CD4-positive, alpha-beta T cell treated with Interleukin-1 beta for 1 hour (primary cell): Measurements from ENCODE around the gene NEDD4L.
A peak's percentile ranks its signal among the peaks of the same experiment; 100 is the strongest.

ENCODE experiments used
- DNase-seq, 2 donors: peaks; one replicate each; pipeline ENCODE4 v3.0.0-alpha.2; 2020 to 2022

NEDD4L gene

DNA sequence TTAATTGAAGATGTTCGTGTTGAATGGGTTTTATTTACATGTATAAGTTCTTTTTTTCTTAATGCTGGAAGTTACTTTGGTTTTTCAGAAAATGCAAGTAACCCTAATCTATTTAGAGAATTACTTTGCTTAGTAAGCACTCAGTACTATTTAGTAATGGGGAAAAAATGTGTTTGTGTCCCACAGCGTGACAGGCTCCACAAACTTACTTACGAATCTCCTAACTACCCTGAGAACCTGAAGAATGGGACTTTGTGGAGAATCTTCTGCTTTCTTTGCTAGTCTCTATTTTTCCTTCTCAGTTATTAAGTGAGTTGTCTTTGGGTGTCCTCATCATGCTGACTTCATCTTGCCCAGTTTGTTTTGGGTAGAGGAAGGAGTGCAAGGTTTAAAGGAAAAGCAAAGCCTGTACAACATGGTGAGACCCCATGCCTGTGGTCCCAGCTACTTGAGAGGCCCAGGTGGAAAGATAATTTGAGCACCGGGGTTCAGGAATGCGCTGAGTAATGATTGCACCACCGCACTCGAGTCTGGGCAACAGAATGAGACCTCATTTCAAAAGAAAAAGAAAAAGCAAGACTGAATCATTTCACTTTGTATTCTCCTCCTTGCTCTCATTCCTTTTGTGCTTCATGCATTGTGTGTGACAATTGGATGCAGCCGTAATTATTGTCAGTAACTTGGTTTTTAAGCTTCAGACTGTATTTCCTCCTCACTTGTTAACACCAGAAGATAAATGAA, 10.2 kb downstream of the NEDD4L start:
- no peak for DNase-seq

DNA sequence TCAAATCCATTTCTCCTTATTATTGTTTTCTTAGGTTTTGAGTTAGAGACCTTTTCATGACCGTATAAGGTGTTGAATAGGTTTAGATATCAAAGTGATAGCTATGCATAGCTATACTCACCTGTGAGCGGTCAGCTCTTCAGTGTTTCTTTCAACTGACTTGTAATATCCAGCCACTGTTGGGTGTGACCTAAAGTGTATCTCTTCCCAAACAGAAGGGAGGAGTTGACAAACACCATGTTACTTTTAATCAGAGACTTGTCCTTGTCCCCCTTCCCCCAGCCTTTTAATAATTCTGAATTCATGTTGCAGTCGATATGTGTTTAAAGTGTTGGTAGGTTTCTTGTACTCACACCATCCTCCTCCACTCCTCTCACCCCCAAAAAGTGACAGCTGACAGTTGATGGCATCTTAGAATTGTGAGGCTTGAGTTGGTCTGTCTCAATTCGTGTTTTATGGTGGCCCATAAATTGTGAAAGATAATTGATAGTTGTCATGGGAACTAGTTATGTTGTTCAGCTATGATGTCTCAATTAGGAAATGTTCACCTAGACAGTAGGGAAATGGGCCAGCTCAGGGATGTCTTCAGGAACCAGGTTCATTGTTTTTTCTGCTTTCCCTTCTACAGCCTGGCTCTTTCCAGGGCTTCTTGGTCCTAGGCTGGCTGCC, 12.0 kb downstream of the NEDD4L start:
- DNase-seq: no peak

DNA sequence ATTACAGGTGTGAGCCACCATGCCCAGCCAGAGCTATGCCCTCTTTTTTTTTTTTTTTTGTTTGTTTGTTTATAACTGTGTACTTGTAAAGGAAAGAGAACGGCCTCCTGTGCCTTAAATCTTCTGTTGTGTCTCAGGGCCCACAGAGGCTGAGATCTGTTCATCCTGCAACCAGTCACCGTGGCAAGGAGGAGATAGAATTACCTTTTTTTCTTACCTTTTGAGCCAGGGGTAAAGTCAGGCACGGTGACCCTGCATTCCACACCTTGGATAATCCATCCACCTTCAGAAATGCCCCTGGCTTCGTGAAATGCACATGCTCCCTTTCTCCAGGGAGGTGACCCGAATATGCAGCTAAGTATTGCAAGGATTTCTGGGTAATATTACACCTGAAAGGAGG, 12.8 kb downstream of the NEDD4L start:
- DNase-seq: no peak

DNA sequence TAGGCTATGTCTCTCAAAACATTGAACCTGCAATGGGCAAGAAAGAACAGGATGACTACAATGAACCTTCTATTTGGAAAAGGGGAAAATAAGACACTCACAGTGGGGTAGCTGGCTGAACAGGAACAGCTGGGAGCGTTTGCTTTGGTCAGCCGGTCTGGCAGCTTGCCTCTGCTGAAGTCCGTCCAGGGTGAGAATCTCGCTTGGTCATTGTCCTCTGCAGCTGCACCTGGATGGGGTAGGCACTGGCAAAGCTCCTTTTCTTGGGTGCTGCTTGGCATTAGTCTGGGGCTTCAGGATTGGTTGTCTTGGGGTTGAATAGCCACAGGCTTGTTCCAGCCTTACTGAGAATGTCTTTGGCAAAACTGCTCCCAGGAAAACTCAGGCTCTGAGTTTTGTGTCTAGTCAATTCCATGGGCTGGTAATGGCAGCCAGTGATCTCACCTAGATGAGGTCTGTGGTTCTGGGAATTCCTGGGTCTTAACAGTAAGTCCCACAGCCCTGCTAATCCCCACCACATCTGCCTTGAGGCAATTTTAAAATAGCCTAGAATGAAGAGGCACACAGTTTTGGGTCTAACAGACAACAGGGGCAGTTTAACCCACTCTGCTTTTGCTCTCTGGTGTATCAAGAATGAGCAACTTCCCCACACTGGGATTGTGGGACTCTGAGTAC, 13.4 kb downstream of the NEDD4L start:
- no peak for DNase-seq

DNA sequence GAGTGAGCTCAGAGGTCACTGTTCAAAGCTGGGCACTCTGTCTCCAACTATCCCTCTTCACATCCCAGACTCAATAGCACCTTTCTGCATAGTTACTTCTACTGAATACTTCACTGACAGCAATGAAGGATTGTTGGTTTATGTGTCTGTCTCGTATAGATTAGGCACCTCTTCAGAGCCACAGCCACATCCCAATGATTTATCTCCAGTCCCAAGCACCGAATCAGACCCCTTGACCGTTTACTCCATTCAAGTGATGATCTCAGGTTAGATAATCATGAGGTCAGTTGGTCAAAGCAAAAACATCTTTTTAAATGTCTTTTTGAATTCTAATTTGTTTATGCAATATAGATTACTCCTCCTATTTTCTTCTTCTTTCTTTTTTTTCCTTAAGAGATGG, 14.7 kb downstream of the NEDD4L start:
- DNase-seq: no peak

DNA sequence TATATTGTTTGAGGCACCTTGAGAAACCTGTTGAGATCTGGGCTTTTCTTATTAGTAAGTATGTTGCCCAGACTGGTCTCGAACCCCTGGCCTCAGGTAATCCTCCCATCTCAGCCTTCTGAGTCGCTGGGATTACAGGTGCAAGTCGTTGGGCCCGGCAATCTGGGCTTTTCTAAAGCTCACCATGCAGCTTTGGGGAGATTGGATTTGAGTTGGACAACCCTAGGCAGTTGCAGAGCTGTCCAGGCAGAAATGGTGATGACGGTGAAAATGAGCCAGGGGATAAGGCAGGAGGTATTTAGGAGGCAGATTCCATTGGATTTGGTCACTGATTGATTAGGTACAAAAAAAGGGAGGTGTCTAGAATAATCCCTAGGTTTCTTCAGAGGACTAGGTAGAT, 16.2 kb downstream of the NEDD4L start:
- no peak for DNase-seq

DNA sequence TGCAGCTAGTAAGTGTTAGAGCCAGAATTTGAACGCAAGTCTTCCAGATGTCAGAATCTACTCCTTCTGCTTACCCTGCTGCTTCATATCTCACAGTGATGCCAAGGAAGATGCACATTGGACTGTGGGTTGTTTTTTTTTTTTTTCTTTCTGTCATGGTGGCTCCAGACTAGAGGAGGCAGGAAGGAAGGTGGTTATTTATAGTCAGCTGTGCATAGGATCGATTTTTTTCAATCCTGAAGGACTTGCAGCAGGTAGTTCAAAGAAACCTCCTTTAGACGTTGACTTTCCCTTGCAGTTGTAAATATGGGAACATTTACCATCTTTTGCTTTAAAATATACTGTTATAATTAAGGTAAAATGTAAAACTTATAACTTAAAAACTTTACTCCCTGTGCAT, 17.3 kb downstream of the NEDD4L start:
- DNase-seq: no peak

DNA sequence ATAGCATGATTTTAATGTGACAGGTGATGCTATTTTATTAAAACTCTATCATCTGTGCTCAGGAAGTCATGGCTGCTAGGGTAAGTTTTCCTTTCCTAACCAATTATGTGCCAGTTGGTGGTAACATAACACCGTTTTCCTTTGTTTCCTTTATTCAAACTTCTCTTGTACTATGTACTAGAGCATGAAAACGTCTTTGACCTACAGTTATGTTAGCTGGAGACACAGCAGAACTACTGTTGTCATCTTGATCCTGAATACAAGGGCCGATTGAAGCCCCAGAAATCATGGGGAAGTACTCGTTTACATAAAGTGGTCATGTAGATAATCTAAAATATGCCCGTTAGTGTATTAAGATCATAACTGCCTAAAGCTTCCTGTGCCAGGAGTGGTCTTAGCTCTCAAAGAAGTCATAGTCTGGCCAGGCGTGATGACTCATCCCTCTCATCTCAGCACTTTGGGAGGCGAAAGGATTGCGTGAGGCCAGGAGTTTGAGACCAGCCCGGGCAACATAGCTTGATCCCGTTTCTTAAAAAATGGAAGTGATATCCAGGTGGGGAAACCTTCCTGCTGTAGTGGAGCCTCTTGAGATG, 20.5 kb downstream of the NEDD4L start:
- no peak for DNase-seq

DNA sequence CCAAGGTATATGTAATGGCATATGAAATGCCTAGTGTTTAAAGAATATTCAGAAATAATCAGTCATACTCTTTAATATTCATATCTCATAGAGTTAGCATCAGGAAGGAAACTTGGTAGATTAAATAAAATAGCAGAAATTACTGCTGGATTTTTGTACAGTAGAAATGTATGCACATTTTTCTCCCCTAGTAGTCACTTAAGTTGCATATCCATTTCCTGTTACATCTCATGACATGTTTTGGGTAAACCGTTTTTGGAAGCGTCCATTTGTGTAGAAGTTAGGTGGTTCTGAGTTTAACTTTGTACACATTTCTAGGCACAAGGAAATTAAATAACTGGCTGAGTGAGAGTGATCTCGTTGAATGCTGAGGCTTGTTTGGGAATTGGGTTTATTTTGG, 21.9 kb downstream of the NEDD4L start:
- no peak for DNase-seq

DNA sequence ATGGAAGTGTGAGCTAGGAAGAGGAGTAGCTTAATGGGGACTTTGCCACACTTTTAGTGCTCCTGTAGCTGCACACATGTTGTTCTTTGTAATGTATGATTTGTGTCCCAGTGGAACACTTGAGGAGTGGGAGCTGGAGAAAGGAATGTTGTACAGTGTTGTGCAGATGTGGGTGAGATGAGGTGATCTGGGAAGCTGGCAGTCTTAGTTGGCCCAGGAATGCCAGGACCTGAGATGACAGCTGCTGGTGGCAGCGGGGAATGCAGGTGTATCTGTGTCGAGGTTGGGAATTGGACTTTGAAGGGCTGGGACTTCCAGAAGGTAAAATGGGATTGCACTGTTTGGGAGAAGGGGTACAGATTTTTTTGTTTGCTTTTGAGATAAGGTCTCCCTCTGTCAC, 23.6 kb downstream of the NEDD4L start:
- DNase-seq: no peak

DNA sequence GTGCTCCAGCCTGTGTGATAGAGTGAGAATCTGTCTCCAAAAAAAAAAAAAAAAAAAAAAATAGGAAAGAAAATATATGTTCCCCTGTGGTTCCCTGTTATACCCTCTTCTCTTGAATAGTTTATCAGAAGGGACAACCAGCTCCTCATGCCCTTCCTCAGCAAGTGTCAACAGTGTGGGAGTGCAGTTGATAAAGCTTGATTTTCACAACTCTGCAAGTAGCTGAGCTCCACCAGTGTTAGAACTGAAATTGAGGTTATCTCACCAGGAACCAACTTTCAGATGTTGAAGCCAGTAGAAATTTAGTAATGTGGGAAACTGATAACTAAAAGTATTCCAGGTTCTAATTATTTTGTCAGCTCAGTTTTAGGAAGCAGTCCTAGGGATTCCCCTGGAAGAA, 25.1 kb downstream of the NEDD4L start:
- no peak for DNase-seq

DNA sequence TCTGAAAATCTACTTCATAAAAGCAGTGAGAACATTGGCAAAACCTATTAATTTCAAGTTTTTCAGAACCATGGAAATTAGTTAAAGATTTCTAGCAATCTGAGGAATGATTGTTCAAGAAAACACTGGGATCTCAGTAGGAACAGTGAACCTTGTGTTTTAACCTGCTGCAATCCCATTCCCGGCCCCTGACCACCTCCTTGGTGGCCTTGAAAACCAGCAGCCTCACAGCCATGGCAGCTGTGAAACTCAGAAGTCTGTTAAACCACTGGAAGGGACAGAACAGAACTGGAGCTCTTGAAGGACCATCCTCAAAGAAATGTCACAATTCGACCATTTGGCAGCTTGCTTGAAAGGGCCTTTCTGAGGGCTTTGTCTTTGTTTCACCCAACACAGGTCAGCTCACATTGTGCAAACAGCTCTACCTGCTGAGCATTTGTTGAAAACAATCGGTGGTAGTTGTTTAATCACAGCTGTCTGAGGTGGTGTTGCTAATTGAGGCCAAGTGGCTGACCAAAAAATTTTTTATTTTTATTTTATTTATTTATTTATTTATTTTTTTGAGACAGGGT, 25.8 kb downstream of the NEDD4L start:
- no peak for DNase-seq

DNA sequence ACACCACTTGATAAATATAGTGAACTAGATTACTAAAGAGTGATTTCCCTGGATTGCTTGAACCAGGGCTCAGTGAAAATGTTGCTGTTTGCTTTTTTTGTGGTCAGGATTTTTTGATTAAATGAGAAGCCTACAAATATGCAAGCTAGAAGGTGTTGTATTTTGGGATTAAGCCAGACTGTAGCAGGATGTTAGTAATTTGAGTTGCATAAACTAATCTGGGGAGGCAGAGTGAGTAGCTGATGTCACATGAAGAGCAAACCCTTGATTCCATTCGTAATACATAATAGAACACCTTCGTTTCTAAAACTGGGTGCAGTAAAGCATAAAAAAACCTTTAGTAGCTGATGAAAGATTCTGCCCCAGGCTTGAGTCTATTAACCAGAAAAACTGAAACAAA, 32.0 kb downstream of the NEDD4L start:
- no peak for DNase-seq

DNA sequence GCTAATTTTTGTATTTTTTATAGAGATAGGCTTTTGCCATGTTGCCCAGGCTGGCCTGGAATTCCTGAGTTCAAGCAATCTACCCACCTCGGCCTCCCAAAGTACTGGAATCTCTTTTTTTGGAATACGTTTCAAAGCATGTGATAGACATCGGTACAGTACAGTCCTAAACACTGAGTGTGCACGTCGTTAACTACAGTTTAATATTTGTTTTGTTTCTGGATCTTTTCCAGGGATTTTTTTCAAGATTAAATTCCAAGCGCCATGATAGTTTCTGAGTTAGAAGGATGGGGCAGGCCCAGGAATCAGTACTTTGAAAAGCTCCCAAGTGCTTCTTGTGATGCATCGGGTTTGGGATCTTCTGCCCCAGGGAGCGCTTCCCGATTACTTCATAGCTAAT, 33.3 kb downstream of the NEDD4L start:
- no peak for DNase-seq

DNA sequence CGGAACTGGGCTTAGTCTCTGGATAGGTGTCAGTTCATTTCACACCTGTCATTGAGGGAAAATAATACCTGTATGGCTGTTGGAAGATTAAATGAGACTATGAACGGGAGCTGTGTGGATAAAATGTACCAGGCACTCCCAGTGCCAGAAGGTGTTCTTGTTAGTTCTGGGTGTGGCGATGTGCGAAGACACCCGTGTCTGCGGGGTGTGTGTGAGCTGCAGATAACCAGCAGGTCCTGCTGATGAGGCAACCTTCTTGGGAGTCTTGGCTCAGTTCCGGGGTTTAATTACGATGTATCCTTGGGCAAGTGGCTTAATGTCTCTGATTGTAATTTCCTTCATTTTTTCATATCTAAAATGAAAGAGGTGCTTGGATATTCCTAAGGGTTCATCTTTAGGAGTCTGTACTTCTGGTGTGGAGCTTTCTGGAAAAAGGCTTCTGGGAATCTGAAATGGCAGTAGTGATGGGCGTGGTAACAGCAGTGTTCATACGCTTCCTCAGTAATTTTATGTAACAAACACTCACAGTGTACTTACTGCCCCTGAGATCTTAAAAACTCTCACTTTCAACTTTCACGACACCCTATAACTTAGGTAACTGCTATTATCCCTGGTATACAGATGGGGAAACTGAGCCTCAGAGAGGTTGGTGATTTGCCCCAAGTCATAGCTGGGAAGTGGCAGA, 35.0 kb downstream of the NEDD4L start:
- DNase-seq: no peak

DNA sequence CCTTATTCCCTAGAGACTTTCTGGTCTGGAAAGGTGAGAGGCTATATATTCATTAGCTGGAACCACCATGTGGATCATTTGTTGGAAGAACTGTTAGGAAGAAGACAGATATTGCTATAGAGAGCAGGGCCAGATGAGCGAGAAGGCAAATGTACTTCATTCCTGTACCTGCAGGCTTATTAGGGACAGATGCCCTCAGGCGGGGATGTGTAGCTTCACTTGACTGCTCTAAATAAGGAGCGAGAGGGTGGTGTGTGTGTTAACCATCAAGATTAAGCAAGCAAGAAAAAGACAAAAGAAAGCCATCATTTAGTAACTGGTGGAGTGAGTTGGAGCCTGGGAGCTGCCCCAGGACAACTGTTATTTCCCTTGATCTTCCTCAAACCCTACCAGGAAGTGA, 36.4 kb downstream of the NEDD4L start:
- DNase-seq: no peak

DNA sequence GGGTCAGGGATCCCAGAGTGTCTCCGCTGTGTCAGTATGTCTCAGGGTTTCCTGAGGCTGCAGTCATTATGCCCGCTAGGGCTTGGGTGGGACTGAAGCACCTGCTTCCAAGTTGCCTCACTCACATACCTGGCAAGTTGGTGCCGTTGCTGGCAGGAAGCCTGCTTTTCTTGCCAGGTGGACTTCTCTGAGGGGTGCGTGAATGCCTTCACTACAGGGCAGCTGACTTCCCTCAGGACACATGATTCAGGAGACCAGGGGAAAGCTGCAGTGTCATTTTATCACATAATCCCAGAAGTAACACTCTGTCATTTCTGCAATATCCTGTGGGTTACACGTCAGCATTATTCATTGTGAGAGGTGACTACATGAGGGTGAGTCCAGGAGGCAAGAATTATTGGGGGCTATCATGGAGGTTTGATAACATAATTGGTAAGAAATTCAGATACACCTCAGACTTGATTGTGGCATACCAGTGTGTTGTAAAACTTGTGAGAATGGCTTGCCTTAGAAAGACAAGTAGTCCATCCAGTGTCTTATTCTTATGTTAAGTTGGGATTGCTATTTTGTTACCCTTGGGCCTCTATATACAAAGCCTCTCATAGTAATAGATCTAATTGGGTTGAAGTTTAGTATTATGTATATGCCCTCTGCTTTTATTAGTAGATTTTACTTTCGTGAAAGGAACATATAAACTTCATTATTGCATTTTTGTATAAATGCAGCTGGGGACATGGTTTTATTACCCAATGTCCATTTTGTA, 44.1 kb downstream of the NEDD4L start:
- DNase-seq: peak in 1 of 2 donors; percentile 25

DNA sequence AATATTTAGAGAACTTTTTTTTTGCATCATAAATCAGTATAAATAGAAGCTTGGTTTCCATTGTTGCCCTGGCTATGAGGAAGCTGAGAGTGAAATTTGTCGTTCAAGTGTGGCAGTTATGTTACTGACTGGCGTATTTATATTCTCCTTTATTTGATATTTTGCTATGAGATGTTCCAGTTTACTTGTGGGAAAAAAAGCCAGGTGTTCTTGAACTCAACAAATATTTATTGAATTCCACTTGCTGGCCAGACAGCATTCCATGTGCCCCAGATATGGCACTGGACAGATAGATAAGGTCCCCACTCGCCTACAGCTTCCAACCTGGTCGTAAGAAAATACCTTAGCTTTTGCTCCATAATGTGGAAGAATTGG, 44.7 kb downstream of the NEDD4L start:
- no peak for DNase-seq

DNA sequence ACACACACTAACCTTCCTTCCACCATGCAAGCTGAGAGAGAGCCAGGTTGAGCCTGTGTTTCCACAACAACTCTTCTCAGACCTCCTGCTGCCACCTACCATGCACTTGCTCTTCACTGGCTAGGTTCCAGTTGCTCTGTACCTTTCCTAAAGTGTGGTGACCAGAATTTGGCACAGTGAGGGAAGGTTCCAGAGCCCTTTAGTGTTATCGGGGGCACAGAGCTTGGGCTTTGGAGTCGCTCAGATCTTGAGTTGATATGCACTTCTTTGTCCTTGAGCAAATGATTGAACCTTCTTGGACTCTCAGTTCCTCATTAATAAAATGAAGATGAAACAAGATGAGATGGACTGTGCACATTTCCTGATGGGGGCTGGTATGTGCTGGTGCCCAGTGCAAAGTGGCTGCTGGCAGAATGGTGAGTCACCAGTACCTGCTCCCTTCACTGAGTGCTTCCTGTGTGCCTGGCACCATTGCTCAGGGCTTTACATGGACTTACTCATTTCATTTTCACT, 47.1 kb downstream of the NEDD4L start:
- DNase-seq: peak in 1 of 2 donors; percentile 49

DNA sequence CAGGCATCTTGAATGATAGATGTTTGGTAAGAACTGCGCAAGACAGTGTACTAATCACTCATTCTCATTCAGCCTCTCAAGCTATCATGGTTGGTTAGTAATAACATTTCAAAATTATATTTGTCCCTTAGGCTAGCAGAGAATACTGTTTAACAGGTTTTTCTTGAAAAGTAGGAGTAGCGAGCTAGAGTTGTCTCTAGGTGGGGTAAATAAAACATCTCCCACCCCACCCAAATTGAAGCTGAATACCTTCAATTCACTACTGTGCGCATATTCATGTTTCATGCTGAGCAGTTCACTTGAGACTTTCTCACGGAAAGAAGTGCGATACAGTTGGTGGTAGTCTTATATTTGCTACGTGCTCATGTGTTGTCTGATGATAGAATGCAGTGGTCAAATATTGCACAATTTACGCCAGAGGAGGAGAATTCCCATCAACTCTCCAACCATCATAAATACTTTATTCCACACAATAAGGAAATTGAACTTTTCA, 49.3 kb downstream of the NEDD4L start:
- no peak for DNase-seq

DNA sequence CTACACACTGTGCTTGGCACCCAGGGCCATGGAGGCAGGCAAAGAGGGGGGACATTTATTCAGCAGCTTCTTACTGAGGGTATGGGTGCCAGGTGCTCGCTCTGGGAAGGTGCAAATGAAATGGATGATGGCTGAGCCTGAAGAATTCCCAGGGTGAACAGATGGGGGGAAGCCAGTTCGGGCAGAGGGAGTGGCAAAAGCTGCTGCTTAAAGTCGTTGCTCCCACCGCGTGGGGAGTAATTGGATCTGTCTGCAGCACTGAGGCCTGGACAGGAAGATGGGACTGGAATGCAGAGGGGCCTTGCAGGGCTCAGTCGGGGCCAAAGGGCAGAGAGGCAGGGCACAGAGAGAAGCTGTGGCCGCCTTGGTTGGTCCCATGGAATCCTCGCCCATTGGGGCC, 51.2 kb downstream of the NEDD4L start:
- DNase-seq: no peak

DNA sequence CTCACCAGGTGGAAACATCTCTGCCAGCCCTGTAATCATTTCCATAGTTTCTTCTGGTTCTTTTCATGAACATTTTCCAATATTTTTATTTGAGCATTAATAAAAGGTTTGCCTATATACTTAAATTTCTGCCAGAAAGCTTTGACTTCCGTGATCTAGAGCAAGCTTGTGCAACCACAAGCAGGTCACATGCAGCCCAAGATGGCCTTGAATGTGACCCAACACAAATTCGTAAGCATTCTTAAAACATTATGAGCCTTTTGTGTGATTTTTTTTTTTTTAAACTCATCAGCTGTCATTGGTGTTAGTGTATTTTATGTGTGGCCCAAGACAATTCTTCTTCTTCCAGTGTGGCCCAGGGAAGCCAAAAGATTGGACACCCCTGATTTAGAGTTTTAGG, 51.6 kb downstream of the NEDD4L start:
- DNase-seq: no peak
